ENCODE data around the gene DNAAF8. TPM values are rescaled to one million over a fixed set of nuclear protein-coding genes. Genes with fewer than 3 reads are reported as not detected.
"Not testable (repeated sequence)": the region's sequence is repeated elsewhere in the genome, so short reads cannot be mapped to it uniquely, and the experiment has no call there.

The DNAAF8 gene
- total RNA-seq, 1 experiment from 2014 or later: 2.4 TPM

DNA sequence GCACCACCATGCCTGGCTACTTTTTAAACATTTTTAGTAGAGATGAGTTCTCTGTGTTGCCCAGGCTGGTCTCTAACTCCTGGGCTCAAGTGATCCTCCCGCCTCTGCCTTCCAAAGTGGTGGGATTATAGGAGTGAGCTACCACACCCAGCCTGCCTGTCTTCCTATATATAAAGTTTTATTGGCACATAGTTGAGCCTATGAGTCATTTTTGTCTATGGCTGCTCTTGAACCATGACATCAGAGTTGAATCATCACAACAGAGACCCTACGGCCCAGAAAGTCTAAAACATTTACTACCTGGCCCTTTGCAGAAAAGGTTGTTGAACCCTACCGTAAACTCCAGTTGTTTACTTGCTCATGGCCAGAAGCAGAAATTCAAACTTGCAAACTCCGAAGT, 45.9 kb downstream of the DNAAF8 start:
- Histone ChIP-seq H3K27me3 (ENCODE audit: insufficient read depth, low read depth) (no peaks in the 10 kb centered on the region), H3K4me1 (replicated peaks; ENCODE audit: insufficient read depth) (no peaks in the 10 kb centered on the region; the same call in 1 of the 2 replicates), H3K9me2 (ENCODE audit: insufficient read depth) (no peaks in the 10 kb centered on the region), H3K36me3 (ENCODE audit: low read depth) (no peaks in the 10 kb centered on the region), H4K20me1 (ENCODE audit: insufficient read depth) (no peaks in the 10 kb centered on the region), H3K9me3 (ENCODE audit: insufficient read depth, low read depth) (no peaks in the 10 kb centered on the region), H3K79me2 (ENCODE audit: low read depth) (no peaks in the 10 kb centered on the region), H3K4me3 (no peak overlapping the region), H3K4me2 (no peak overlapping the region), H2AFZ (no peak overlapping the region), H3K27ac (no peak overlapping the region), H3F3A (ENCODE audit: insufficient read depth, low read depth) (no peaks in the 10 kb centered on the region)
- BruUV-seq (replicated peaks): no TSS peak
- ChIA-PET CTCF (interaction anchor here (0.7 kb wide), 1 partner anchor 50 kb away, joined by 7 read pairs; no protein-coding TSS in a partner anchor), POLR2A (ENCODE audit: unreplicated experiment) (interaction anchor here (0.5 kb wide), 1 partner anchor 12 kb away, joined by 3 read pairs; no protein-coding TSS in a partner anchor)
- no peak for DNase-seq
- TF ChIP-seq EZH2 (IDR thresholded peaks at IDR 0.05; ENCODE audit: low read depth): no peak
- TF ChIP-seq, protein P1, sequence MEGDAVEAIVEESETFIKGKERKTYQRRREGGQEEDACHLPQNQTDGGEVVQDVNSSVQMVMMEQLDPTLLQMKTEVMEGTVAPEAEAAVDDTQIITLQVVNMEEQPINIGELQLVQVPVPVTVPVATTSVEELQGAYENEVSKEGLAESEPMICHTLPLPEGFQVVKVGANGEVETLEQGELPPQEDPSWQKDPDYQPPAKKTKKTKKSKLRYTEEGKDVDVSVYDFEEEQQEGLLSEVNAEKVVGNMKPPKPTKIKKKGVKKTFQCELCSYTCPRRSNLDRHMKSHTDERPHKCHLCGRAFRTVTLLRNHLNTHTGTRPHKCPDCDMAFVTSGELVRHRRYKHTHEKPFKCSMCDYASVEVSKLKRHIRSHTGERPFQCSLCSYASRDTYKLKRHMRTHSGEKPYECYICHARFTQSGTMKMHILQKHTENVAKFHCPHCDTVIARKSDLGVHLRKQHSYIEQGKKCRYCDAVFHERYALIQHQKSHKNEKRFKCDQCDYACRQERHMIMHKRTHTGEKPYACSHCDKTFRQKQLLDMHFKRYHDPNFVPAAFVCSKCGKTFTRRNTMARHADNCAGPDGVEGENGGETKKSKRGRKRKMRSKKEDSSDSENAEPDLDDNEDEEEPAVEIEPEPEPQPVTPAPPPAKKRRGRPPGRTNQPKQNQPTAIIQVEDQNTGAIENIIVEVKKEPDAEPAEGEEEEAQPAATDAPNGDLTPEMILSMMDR (conservative IDR thresholded peaks at IDR 0.05): no peak
- intact Hi-C loops (cut with micrococcal nuclease; ENCODE audit: unreplicated experiment): no loop called here

- H3K4me3 ChIP-seq: no peak overlapping the region
- ChIA-PET CTCF (no interaction called here), POLR2A (ENCODE audit: unreplicated experiment) (no interaction called here)
- no peaks in the 10 kb centered on the region for H4K20me1 ChIP-seq (ENCODE audit: insufficient read depth)
- intact Hi-C loops (cut with micrococcal nuclease; ENCODE audit: unreplicated experiment): no loop called here
- H3K27ac ChIP-seq: no peak overlapping the region
- no peaks in the 10 kb centered on the region for H3F3A ChIP-seq (ENCODE audit: insufficient read depth, low read depth)
- BruUV-seq (replicated peaks): no TSS peak
- no peak for TF ChIP-seq EZH2 (IDR thresholded peaks at IDR 0.05; ENCODE audit: low read depth)
- TF ChIP-seq, protein P1 (conservative IDR thresholded peaks at IDR 0.05): no peak
- H3K79me2 ChIP-seq (ENCODE audit: low read depth): no peaks in the 10 kb centered on the region
- H3K27me3 ChIP-seq (ENCODE audit: insufficient read depth, low read depth): no peaks in the 10 kb centered on the region
- no peaks in the 10 kb centered on the region for H3K36me3 ChIP-seq (ENCODE audit: low read depth)
- H3K4me2 ChIP-seq: no peak overlapping the region
- no peaks in the 10 kb centered on the region for H3K9me3 ChIP-seq (ENCODE audit: insufficient read depth, low read depth)
- no peak overlapping the region for H2AFZ ChIP-seq
- H3K9me2 ChIP-seq (ENCODE audit: insufficient read depth): no peaks in the 10 kb centered on the region
- H3K4me1 ChIP-seq (replicated peaks; ENCODE audit: insufficient read depth): peaks cover 9% of the 10 kb centered on the region
- no peak for DNase-seq
Observed at GRCh38 chr16:4783251-4783950, 49.1 kb downstream of the DNAAF8 start.

GRCh38 chr16:4783951-4784336, 49.6 kb downstream of the DNAAF8 start:
- Histone ChIP-seq H4K20me1 (ENCODE audit: insufficient read depth) (no peaks in the 10 kb centered on the region), H3K27ac (no peak overlapping the region), H2AFZ (no peak overlapping the region), H3K9me2 (ENCODE audit: insufficient read depth) (no peaks in the 10 kb centered on the region), H3K4me1 (replicated peaks; ENCODE audit: insufficient read depth) (peaks cover 14% of the 10 kb centered on the region), H3K36me3 (ENCODE audit: low read depth) (no peaks in the 10 kb centered on the region), H3K27me3 (ENCODE audit: insufficient read depth, low read depth) (no peaks in the 10 kb centered on the region), H3K79me2 (ENCODE audit: low read depth) (no peaks in the 10 kb centered on the region), H3K4me3 (no peak overlapping the region), H3K4me2 (no peak overlapping the region), H3F3A (ENCODE audit: insufficient read depth, low read depth) (no peaks in the 10 kb centered on the region), H3K9me3 (ENCODE audit: insufficient read depth, low read depth) (no peaks in the 10 kb centered on the region)
- POLR2A ChIA-PET (ENCODE audit: unreplicated experiment): no interaction called here
- no TSS peak for BruUV-seq (replicated peaks)
- DNase-seq: no peak
- intact Hi-C loops (cut with micrococcal nuclease; ENCODE audit: unreplicated experiment): no loop called here
- TF ChIP-seq, protein P1 (conservative IDR thresholded peaks at IDR 0.05): no peak
- TF ChIP-seq EZH2 (IDR thresholded peaks at IDR 0.05; ENCODE audit: low read depth): no peak
- CTCF ChIA-PET: no interaction called here

DNA sequence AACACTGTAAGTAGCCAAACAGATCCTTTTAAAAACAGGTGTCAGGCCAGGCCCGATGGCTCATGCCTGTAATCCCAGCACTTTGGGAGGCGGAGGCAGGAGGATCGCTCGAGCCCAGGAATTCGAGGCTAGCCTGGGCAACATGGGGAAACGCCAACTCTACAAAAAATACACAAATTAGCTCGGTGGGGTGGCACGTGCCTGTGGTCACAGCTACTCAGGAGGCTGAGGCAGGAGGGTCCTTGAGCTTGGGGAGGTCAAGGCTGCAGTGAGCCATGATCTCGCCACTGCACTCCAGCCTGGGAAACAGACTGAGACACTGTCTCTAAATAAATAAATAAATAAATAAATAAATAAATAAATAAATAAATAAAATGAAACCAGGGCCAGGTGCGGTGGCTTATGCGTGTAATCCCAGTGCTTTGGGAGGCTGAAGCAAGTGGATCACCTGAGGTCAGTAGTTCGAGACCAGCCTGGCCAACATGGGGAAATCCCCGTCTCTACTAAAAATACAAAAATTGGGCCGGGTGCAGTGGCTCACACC, 50.2 kb downstream of the DNAAF8 start:
- H3K36me3 ChIP-seq (ENCODE audit: low read depth); POLR2A ChIA-PET (ENCODE audit: unreplicated experiment); intact Hi-C loops (cut with micrococcal nuclease; ENCODE audit: unreplicated experiment); H4K20me1 ChIP-seq (ENCODE audit: insufficient read depth); H3F3A ChIP-seq (ENCODE audit: insufficient read depth, low read depth); H3K9me3 ChIP-seq (ENCODE audit: insufficient read depth, low read depth); H3K4me2 ChIP-seq; CTCF ChIA-PET; H3K4me3 ChIP-seq; H3K79me2 ChIP-seq (ENCODE audit: low read depth); H3K9me2 ChIP-seq (ENCODE audit: insufficient read depth); H2AFZ ChIP-seq; DNase-seq; BruUV-seq (replicated peaks); H3K27ac ChIP-seq; H3K27me3 ChIP-seq (ENCODE audit: insufficient read depth, low read depth): not testable (repeated sequence)
- H3K4me1 ChIP-seq (replicated peaks; ENCODE audit: insufficient read depth): peaks cover 18% of the 10 kb centered on the region

Measured in PC-9 (cell line).